SU-DHL-6 (cell line): ENCODE results near the gene UACA.

Experiments used
- H2AFZ ChIP-seq: fragments of 200-600 bp; sonication (generic); 2 replicates; pipeline ENCODE4 v1.6.1; 2014; ENCODE audit warnings: low read depth, mild to moderate bottlenecking, moderate library complexity, mixed read lengths, antibody characterized with exemption, low read length; ENCODE audit not compliant: severe bottlenecking
- H3F3A ChIP-seq: fragments of 200-600 bp; shearing (Covaris generic); 2 replicates; pipeline ENCODE4 v1.6.0; 2016; ENCODE audit warnings: antibody characterized with exemption, mild to moderate bottlenecking; ENCODE audit not compliant: insufficient read depth
- H3K27ac ChIP-seq: fragments of 200-600 bp; sonication (generic); 2 replicates; pipeline ENCODE4 v1.5.1; 2016; ENCODE audit warnings: low read depth, mild to moderate bottlenecking, low read length, moderate library complexity, mixed read lengths
- H3K27me3 ChIP-seq: fragments of 200-600 bp; sonication (generic), shearing (Covaris generic); 2 replicates; pipeline ENCODE4 v1.6.0; 2014; ENCODE audit warnings: mild to moderate bottlenecking, low read length
- H3K36me3 ChIP-seq: fragments of 200-600 bp; sonication (generic); 2 replicates; pipeline ENCODE4 v1.6.1; 2014; ENCODE audit warnings: mild to moderate bottlenecking, low read length, mixed read lengths
- H3K4me2 ChIP-seq: fragments of 300-600, 200-600 bp; shearing (Covaris generic), sonication (generic); 2 replicates; pipeline ENCODE4 v1.6.0; 2014; ENCODE audit warnings: low read length, low read depth, mild to moderate bottlenecking; ENCODE audit not compliant: poor library complexity, severe bottlenecking
- H3K4me3 ChIP-seq: fragments of 200-600 bp; sonication (generic); 2 replicates; pipeline ENCODE4 v1.5.1; 2014; ENCODE audit warnings: antibody characterized with exemption, low read length, mild to moderate bottlenecking, mixed read lengths; ENCODE audit not compliant: insufficient read depth, poor library complexity, severe bottlenecking
- H3K79me2 ChIP-seq: fragments of 200-600 bp; sonication (generic); 2 replicates; pipeline ENCODE4 v1.6.1; 2014; ENCODE audit warnings: mild to moderate bottlenecking, low read length, moderate library complexity; ENCODE audit not compliant: insufficient read depth
- H3K9ac ChIP-seq: fragments of 200-600 bp; sonication (generic); 2 replicates; pipeline ENCODE4 v1.7.0; 2014; ENCODE audit warnings: mild to moderate bottlenecking, low read length
- H3K9me2 ChIP-seq: fragments of 200-600 bp; sonication (generic); replicated peaks from 2 replicates; pipeline ENCODE4 v1.6.1; 2014; ENCODE audit warnings: low read length; ENCODE audit not compliant: insufficient read depth
- H3K9me3 ChIP-seq: fragments of 200-600 bp; sonication (generic); 2 replicates; pipeline ENCODE4 v1.6.1; 2014; ENCODE audit warnings: low read length, mixed read lengths; ENCODE audit not compliant: insufficient read depth
- H4K20me1 ChIP-seq: fragments of 200-600 bp; sonication (generic); 2 replicates; pipeline ENCODE4 v1.6.1; 2014; ENCODE audit warnings: low read depth, mild to moderate bottlenecking, antibody characterized with exemption, low read length, moderate library complexity, mixed read lengths
- CTCF ChIP-seq: fragments of 200-600 bp; sonication (generic); IDR thresholded peaks from one replicate; pipeline ENCODE4 v1.5.1; 2017; ENCODE audit warnings: antibody characterized with exemption, mild to moderate bottlenecking, low read length, moderate library complexity; ENCODE audit not compliant: insufficient read depth, poor library complexity, severe bottlenecking
- EZH2phosphoT487 ChIP-seq: fragments of 200-600 bp; sonication (generic), shearing (Covaris generic); conservative IDR thresholded peaks from 2 replicates; pipeline ENCODE4 v1.6.1; 2018; ENCODE audit warnings: mild to moderate bottlenecking, antibody characterized with exemption, low read length, moderate library complexity, mixed read lengths

The UACA gene

GRCh38 chr15:70703096-70703878 lies 60.1 kb downstream of the UACA start:
- Histone ChIP-seq H3K79me2 (no peaks in the 10 kb centered on the region), H3K36me3 (no peaks in the 10 kb centered on the region), H2AFZ (no peak overlapping the region), H3K27ac (no peak overlapping the region), H4K20me1 (no peaks in the 10 kb centered on the region), H3K9me2 (no peaks in the 10 kb centered on the region), H3K9ac (no peak overlapping the region), H3F3A (no peaks in the 10 kb centered on the region), H3K4me3 (no peak overlapping the region), H3K9me3 (no peaks in the 10 kb centered on the region), H3K27me3 (no peaks in the 10 kb centered on the region), H3K4me2 (no peak overlapping the region)
- TF ChIP-seq CTCF (no peak), EZH2phosphoT487 (no peak)

GRCh38 chr15:70702584-70702983 lies 60.8 kb downstream of the UACA start:
- TF ChIP-seq EZH2phosphoT487 = no peak
- TF ChIP-seq CTCF = no peak
- H4K20me1 ChIP-seq = no peaks in the 10 kb centered on the region
- H3K9me3 ChIP-seq = no peaks in the 10 kb centered on the region
- no peak overlapping the region for H3K4me3 ChIP-seq
- H3K79me2 ChIP-seq = no peaks in the 10 kb centered on the region
- H2AFZ ChIP-seq = no peak overlapping the region
- H3K36me3 ChIP-seq = no peaks in the 10 kb centered on the region
- H3K4me2 ChIP-seq = no peak overlapping the region
- no peaks in the 10 kb centered on the region for H3K9me2 ChIP-seq
- no peaks in the 10 kb centered on the region for H3K27me3 ChIP-seq
- no peak overlapping the region for H3K9ac ChIP-seq
- H3K27ac ChIP-seq = no peak overlapping the region
- H3F3A ChIP-seq = no peaks in the 10 kb centered on the region

- TF ChIP-seq EZH2phosphoT487 (no peak), CTCF (no peak)
- no peaks in the 10 kb centered on the region for H3K79me2 ChIP-seq
- H3K9me3 ChIP-seq = no peaks in the 10 kb centered on the region
- H3K36me3 ChIP-seq = no peaks in the 10 kb centered on the region
- H2AFZ ChIP-seq = no peak overlapping the region
- no peaks in the 10 kb centered on the region for H3F3A ChIP-seq
- no peaks in the 10 kb centered on the region for H3K27me3 ChIP-seq
- no peak overlapping the region for H3K9ac ChIP-seq
- H3K9me2 ChIP-seq = no peaks in the 10 kb centered on the region
- no peak overlapping the region for H3K4me2 ChIP-seq
- no peaks in the 10 kb centered on the region for H4K20me1 ChIP-seq
- H3K27ac ChIP-seq = no peak overlapping the region
- H3K4me3 ChIP-seq = no peak overlapping the region
Measured at GRCh38 chr15:70701891-70702568, 61.3 kb downstream of the UACA start.
